HG02885 (cell line): ENCODE measurements around the gene CHCHD3.
A peak's percentile ranks its signal among the peaks of the same experiment; 100 is the strongest.
"Not testable (repeated sequence)": the region's sequence is repeated elsewhere in the genome, so short reads cannot be mapped to it uniquely, and the experiment has no call there.

Source experiments
- ATAC-seq: cut with Tn5 transposase; IDR thresholded peaks from one replicate; pipeline ENCODE4 v1.9.1; 2021; ENCODE audit warnings: mild to moderate bottlenecking; ENCODE audit not compliant: unreplicated experiment, poor library complexity

The CHCHD3 gene

GRCh38 chr7:132966754-132967469 is 115.0 kb downstream of the CHCHD3 start:
- ATAC-seq, result no peak

GRCh38 chr7:132965951-132966350 is 115.9 kb downstream of the CHCHD3 start:
- no peak for ATAC-seq

- ATAC-seq, result no peak
These were observed 117.0 kb downstream of the CHCHD3 start for GRCh38 chr7:132964876-132965275.

GRCh38 chr7:132959891-132960290 is 122.0 kb downstream of the CHCHD3 start:
- ATAC-seq, result no peak

GRCh38 chr7:132956556-132956955 is 125.3 kb downstream of the CHCHD3 start:
- ATAC-seq, result no peak

GRCh38 chr7:132953468-132953867 is 128.4 kb downstream of the CHCHD3 start:
- no peak for ATAC-seq

- ATAC-seq, result no peak
These were observed 131.2 kb downstream of the CHCHD3 start for GRCh38 chr7:132950725-132951124.

- ATAC-seq, result no peak
These were observed 134.9 kb downstream of the CHCHD3 start for GRCh38 chr7:132947011-132947410.

GRCh38 chr7:132944774-132945173 is 137.1 kb downstream of the CHCHD3 start:
- ATAC-seq, result no peak

GRCh38 chr7:132943645-132944044 is 138.2 kb downstream of the CHCHD3 start:
- ATAC-seq, result no peak

- no peak for ATAC-seq
These were observed 139.2 kb downstream of the CHCHD3 start for GRCh38 chr7:132942701-132943100.

- ATAC-seq, result no peak
These were observed 140.0 kb downstream of the CHCHD3 start for GRCh38 chr7:132941905-132942304.

- ATAC-seq, result no peak
These were observed 140.5 kb downstream of the CHCHD3 start for GRCh38 chr7:132941428-132941827.

GRCh38 chr7:132940084-132940483 is 141.8 kb downstream of the CHCHD3 start:
- ATAC-seq, result no peak

- no peak for ATAC-seq
These were observed 142.4 kb downstream of the CHCHD3 start for GRCh38 chr7:132939495-132939894.

GRCh38 chr7:132937286-132937685 is 144.6 kb downstream of the CHCHD3 start:
- ATAC-seq, result no peak

- ATAC-seq, result no peak
These were observed 146.3 kb downstream of the CHCHD3 start for GRCh38 chr7:132935608-132936007.

- no peak for ATAC-seq
These were observed 147.9 kb downstream of the CHCHD3 start for GRCh38 chr7:132934017-132934416.

- peak; percentile 49 for ATAC-seq
These were observed 148.8 kb downstream of the CHCHD3 start for GRCh38 chr7:132933072-132933458.

GRCh38 chr7:132932296-132933071 is 149.4 kb downstream of the CHCHD3 start:
- no peak for ATAC-seq

GRCh38 chr7:132930881-132931280 is 151.0 kb downstream of the CHCHD3 start:
- ATAC-seq, result no peak

- not testable (repeated sequence) for ATAC-seq
These were observed 151.9 kb downstream of the CHCHD3 start for GRCh38 chr7:132929944-132930343.
